Mesothelial cell of epicardium (in vitro differentiated cells): ENCODE data around the gene ADGRL2. TPM values are rescaled to one million over a fixed set of nuclear protein-coding genes. Genes with fewer than 3 reads are reported as not detected.

Experiments
- DNase-seq, 2 experiments: peaks; one replicate each; pipeline ENCODE4 v3.0.0; 2021; ENCODE audit warnings: low spot score in 2 of 2; ENCODE audit not compliant: unreplicated experiment in 2 of 2
- H3K27ac Mint-ChIP-seq: 2 replicates; pipeline ENCODE4 v1.8.0; 2021; ENCODE audit warnings: mixed read lengths
- H3K27me3 Mint-ChIP-seq: 2 replicates; pipeline ENCODE4 v1.8.0; 2021; ENCODE audit warnings: low read depth, mixed read lengths
- H3K36me3 Mint-ChIP-seq: 2 replicates; pipeline ENCODE4 v1.8.0; 2021; ENCODE audit warnings: mixed read lengths
- H3K4me1 Mint-ChIP-seq: 2 replicates; pipeline ENCODE4 v1.8.0; 2021; ENCODE audit warnings: mixed read lengths
- H3K4me3 Mint-ChIP-seq: 2 replicates; pipeline ENCODE4 v1.8.0; 2021; ENCODE audit warnings: mild to moderate bottlenecking, moderate library complexity, mixed read lengths
- H3K9me3 Mint-ChIP-seq: 2 replicates; pipeline ENCODE4 v1.8.0; 2021; ENCODE audit warnings: mixed read lengths
- CTCF ChIP-seq: fragments of 200-600 bp; sonication (generic); IDR thresholded peaks from one replicate; pipeline ENCODE4 v1.5.0; 2021; ENCODE audit warnings: antibody characterized with exemption; ENCODE audit not compliant: unreplicated experiment
- total RNA-seq: library from RNA; stranded (reverse); gene quantifications from 3 replicates; pipeline ENCODE4 v1.2.1, GENCODE V29; 2021

The ADGRL2 gene
- total RNA-seq, 1 donor from 2014 or later, result 83.4 TPM

GRCh38 chr1:81974883-81975555 lies 174.3 kb downstream of the ADGRL2 start:
- peaks cover 16% of the 10 kb centered on the region for H3K4me1 Mint-ChIP-seq
- H3K27me3 Mint-ChIP-seq, result no peaks in the 10 kb centered on the region
- H3K27ac Mint-ChIP-seq, result no peak overlapping the region
- H3K4me3 Mint-ChIP-seq, result no peak overlapping the region
- no peak for TF ChIP-seq CTCF
- H3K9me3 Mint-ChIP-seq, result no peaks in the 10 kb centered on the region
- no peak for DNase-seq
- H3K36me3 Mint-ChIP-seq, result peaks cover 18% of the 10 kb centered on the region

- no peak for TF ChIP-seq CTCF
- Mint-ChIP-seq H3K4me3 (no peak overlapping the region), H3K9me3 (no peaks in the 10 kb centered on the region), H3K4me1 (peaks cover 22% of the 10 kb centered on the region), H3K27ac (no peak overlapping the region), H3K36me3 (peaks cover 11% of the 10 kb centered on the region), H3K27me3 (no peaks in the 10 kb centered on the region)
- no peak for DNase-seq
These were observed 175.8 kb downstream of the ADGRL2 start for GRCh38 chr1:81976539-81976938.

- Mint-ChIP-seq H3K4me3 (no peak overlapping the region), H3K36me3 (peaks cover 24% of the 10 kb centered on the region), H3K27ac (peak overlapping the region; percentile 15), H3K27me3 (no peaks in the 10 kb centered on the region), H3K4me1 (peaks cover 22% of the 10 kb centered on the region), H3K9me3 (peaks cover 12% of the 10 kb centered on the region)
- TF ChIP-seq CTCF, result no peak
- no peak for DNase-seq
These were observed 178.2 kb downstream of the ADGRL2 start for GRCh38 chr1:81978945-81979344.

GRCh38 chr1:81982523-81982922 lies 181.8 kb downstream of the ADGRL2 start:
- no peak for DNase-seq
- TF ChIP-seq CTCF, result no peak
- Mint-ChIP-seq H3K4me1 (peaks cover 16% of the 10 kb centered on the region), H3K4me3 (no peak overlapping the region), H3K9me3 (peaks cover 12% of the 10 kb centered on the region), H3K36me3 (peaks cover 37% of the 10 kb centered on the region), H3K27ac (no peak overlapping the region), H3K27me3 (no peaks in the 10 kb centered on the region)

- Mint-ChIP-seq H3K4me3 (no peak overlapping the region), H3K4me1 (no peaks in the 10 kb centered on the region), H3K27ac (no peak overlapping the region), H3K27me3 (no peaks in the 10 kb centered on the region), H3K36me3 (peaks cover 32% of the 10 kb centered on the region), H3K9me3 (no peaks in the 10 kb centered on the region)
- TF ChIP-seq CTCF, result no peak
- no peak for DNase-seq
These were observed 188.8 kb downstream of the ADGRL2 start for GRCh38 chr1:81989524-81989923.
